Endodermal cell (in vitro differentiated cells): Measurements from ENCODE around the gene BMP6. TPM values are rescaled to one million over a fixed set of nuclear protein-coding genes. Genes with fewer than 3 reads are reported as not detected.

Experiments used
- DNase-seq: peaks from one replicate; pipeline ENCODE4 v3.0.0-alpha.2; 2017
- H3K27ac ChIP-seq: 2 replicates; pipeline ENCODE4 v1.5.1; 2013; ENCODE audit warnings: mild to moderate bottlenecking, low read depth, low read length, moderate library complexity
- H3K27me3 ChIP-seq: 2 replicates; pipeline ENCODE4 v1.6.1; 2013; ENCODE audit warnings: mild to moderate bottlenecking, low read length, moderate library complexity; ENCODE audit not compliant: insufficient read depth, control insufficient read depth, poor library complexity, severe bottlenecking
- H3K36me3 ChIP-seq: 2 replicates; pipeline ENCODE4 v1.7.0; 2013; ENCODE audit warnings: mild to moderate bottlenecking, low read length, moderate library complexity; ENCODE audit not compliant: control insufficient read depth, insufficient read depth
- H3K4me1 ChIP-seq: one replicate; pipeline ENCODE4 v1.7.0; 2013; ENCODE audit warnings: low read length; ENCODE audit not compliant: control insufficient read depth, insufficient read depth
- H3K4me3 ChIP-seq: 2 replicates; pipeline ENCODE4 v1.5.1; 2013; ENCODE audit warnings: mild to moderate bottlenecking, low read length, moderate library complexity
- H3K9ac ChIP-seq: 2 replicates; pipeline ENCODE4 v1.6.1; 2013; ENCODE audit warnings: mild to moderate bottlenecking, low read length, moderate library complexity; ENCODE audit not compliant: poor library complexity, severe bottlenecking; ENCODE audit errors: extremely low read depth
- H3K9me3 ChIP-seq: 2 replicates; pipeline ENCODE4 v1.6.1; 2013; ENCODE audit warnings: mild to moderate bottlenecking, low read length, moderate library complexity; ENCODE audit not compliant: control insufficient read depth
- H3K27ac Mint-ChIP-seq: 2 replicates; pipeline ENCODE4 v1.8.0; 2020; ENCODE audit warnings: mixed read lengths
- H3K27me3 Mint-ChIP-seq: 2 replicates; pipeline ENCODE4 v1.8.0; 2021; ENCODE audit warnings: mild to moderate bottlenecking, mixed read lengths; ENCODE audit not compliant: insufficient read depth
- H3K36me3 Mint-ChIP-seq: 2 replicates; pipeline ENCODE4 v1.8.0; 2020; ENCODE audit warnings: low read depth, mixed read lengths
- H3K4me1 Mint-ChIP-seq: 2 replicates; pipeline ENCODE4 v1.8.0; 2020; ENCODE audit warnings: mixed read lengths
- H3K4me3 Mint-ChIP-seq: 2 replicates; pipeline ENCODE4 v1.8.0; 2020; ENCODE audit warnings: mild to moderate bottlenecking, moderate library complexity, mixed read lengths
- H3K9me3 Mint-ChIP-seq: 2 replicates; pipeline ENCODE4 v1.8.0; 2020; ENCODE audit warnings: mild to moderate bottlenecking, mixed read lengths
- WGBS, 2 experiments: methylation state at CpG; one replicate each; pipeline versions ENCODE4 v1.1.5 to v1.1.7; 2013; ENCODE audit warnings: missing lambda C conversion rate in 2 of 2, mixed read lengths in 1 of 2; ENCODE audit not compliant: insufficient coverage in 1 of 2, insufficient read length in 1 of 2; 5-methylcytosine and 5-hydroxymethylcytosine counted together
- total RNA-seq, 2 donors: library from RNA; stranded (reverse); fragmentation: NEBNext Ultra II Directional in 1 of 2; extraction: Animal tissue kit (Norgen Biotek cat#: 25700) in 1 of 2; gene quantifications; 2 replicates in 1 of 2; 3 replicates in 1 of 2; pipeline ENCODE4 v1.2.1, GENCODE V29; 2021
- TF ChIP-seq, protein P1 (sequence below): fragments of 200-600 bp; sonication (generic); conservative IDR thresholded peaks from 2 replicates; pipeline ENCODE4 v1.5.0; 2021; ENCODE audit warnings: antibody characterized with exemption, mild to moderate bottlenecking

Gene BMP6
- total RNA-seq, 2 donors from 2014 or later, result 0.62 to 0.71 TPM

DNA sequence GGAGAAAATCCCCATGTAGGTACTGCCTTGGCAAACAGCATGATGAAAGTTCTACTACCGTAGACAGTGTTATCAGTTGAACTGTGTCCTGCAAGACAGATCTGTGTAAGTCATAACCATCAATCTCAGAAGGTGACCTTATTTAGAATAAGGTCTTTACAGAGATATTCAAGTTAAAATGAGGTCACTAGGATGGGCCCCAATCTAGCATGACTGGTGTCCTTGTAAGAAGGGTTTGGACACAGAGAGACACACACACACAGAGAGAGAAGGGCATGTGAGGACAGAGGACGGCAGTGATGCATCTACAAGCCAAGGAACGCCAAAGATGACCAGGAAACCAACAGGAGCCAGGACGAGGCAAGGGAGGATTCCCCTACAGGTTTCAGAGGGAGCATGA is 175.9 kb downstream of the BMP6 start:
- no peak overlapping the region for H3K27ac Mint-ChIP-seq
- Histone ChIP-seq H3K36me3 (peaks cover 59% of the 10 kb centered on the region), H3K27me3 (peaks cover 93% of the 10 kb centered on the region), H3K9ac (no peak overlapping the region), H3K4me1 (no peaks in the 10 kb centered on the region), H3K27ac (no peak overlapping the region), H3K9me3 (no peaks in the 10 kb centered on the region), H3K4me3 (no peak overlapping the region)
- no peaks in the 10 kb centered on the region for H3K9me3 Mint-ChIP-seq
- H3K27me3 Mint-ChIP-seq, result peaks cover 94% of the 10 kb centered on the region
- peaks cover 62% of the 10 kb centered on the region for H3K36me3 Mint-ChIP-seq
- no peak for DNase-seq
- no peak overlapping the region for H3K4me3 Mint-ChIP-seq
- no peaks in the 10 kb centered on the region for H3K4me1 Mint-ChIP-seq
- TF ChIP-seq, protein P1, sequence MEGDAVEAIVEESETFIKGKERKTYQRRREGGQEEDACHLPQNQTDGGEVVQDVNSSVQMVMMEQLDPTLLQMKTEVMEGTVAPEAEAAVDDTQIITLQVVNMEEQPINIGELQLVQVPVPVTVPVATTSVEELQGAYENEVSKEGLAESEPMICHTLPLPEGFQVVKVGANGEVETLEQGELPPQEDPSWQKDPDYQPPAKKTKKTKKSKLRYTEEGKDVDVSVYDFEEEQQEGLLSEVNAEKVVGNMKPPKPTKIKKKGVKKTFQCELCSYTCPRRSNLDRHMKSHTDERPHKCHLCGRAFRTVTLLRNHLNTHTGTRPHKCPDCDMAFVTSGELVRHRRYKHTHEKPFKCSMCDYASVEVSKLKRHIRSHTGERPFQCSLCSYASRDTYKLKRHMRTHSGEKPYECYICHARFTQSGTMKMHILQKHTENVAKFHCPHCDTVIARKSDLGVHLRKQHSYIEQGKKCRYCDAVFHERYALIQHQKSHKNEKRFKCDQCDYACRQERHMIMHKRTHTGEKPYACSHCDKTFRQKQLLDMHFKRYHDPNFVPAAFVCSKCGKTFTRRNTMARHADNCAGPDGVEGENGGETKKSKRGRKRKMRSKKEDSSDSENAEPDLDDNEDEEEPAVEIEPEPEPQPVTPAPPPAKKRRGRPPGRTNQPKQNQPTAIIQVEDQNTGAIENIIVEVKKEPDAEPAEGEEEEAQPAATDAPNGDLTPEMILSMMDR, result no peak
- WGBS, 2 experiments, result 90 to 94% methylated on average over 4 of the region's 4 CpGs

DNA sequence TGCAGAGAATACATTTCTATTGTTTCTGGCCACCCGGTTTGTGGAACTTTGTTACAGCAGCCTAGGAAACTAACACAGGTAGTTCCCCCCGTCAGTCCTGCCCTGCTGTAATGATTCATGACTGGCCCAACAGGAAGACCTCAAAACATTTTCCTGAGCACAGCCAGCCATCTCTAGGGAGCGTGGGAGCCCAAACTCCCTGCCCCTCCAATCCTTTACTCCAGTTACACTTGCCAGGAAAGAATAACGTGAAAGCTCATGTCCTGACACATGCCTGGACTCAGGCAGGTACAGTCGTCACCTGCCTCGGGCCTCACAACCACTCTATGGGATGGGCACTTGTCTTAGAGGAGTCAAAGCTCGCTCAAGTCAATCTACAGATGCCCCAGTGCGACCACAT is 176.3 kb downstream of the BMP6 start:
- Histone ChIP-seq H3K4me3 (no peak overlapping the region), H3K4me1 (no peaks in the 10 kb centered on the region), H3K27ac (no peak overlapping the region), H3K9ac (no peak overlapping the region), H3K36me3 (peaks cover 57% of the 10 kb centered on the region), H3K27me3 (peaks cover 93% of the 10 kb centered on the region), H3K9me3 (no peaks in the 10 kb centered on the region)
- H3K4me3 Mint-ChIP-seq, result no peak overlapping the region
- H3K27me3 Mint-ChIP-seq, result peaks cover 94% of the 10 kb centered on the region
- H3K4me1 Mint-ChIP-seq, result no peaks in the 10 kb centered on the region
- DNase-seq, result no peak
- H3K36me3 Mint-ChIP-seq, result peaks cover 62% of the 10 kb centered on the region
- TF ChIP-seq, protein P1, result no peak
- no peak overlapping the region for H3K27ac Mint-ChIP-seq
- 87 to 97% methylated on average over 4 to 8 of the region's 8 CpGs for WGBS, 2 experiments
- no peaks in the 10 kb centered on the region for H3K9me3 Mint-ChIP-seq

DNA sequence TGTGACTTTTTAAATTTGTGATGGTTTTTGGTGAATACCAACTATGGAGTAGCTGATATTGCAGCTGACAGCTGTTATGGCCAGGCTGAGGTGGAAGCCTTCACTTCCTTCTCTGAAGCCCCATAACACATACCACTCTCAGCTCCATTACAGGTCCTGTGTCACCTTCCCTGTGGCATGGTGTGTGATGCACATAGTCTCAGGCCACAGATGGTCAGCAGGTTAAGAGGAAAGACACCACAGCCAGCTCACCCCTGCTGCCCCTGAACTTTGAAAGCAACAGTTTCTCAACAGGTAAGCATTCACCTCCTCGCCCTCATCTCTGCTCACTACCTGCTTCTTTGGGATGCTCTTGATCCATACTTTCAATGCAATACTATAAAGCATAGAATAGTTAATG is 177.0 kb downstream of the BMP6 start:
- peaks cover 94% of the 10 kb centered on the region for H3K27me3 Mint-ChIP-seq
- Histone ChIP-seq H3K4me1 (no peaks in the 10 kb centered on the region), H3K27ac (no peak overlapping the region), H3K27me3 (peaks cover 93% of the 10 kb centered on the region), H3K36me3 (peaks cover 51% of the 10 kb centered on the region), H3K4me3 (no peak overlapping the region), H3K9me3 (no peaks in the 10 kb centered on the region), H3K9ac (no peak overlapping the region)
- no peak overlapping the region for H3K4me3 Mint-ChIP-seq
- no peak overlapping the region for H3K27ac Mint-ChIP-seq
- TF ChIP-seq, protein P1, result no peak
- 100% methylated on average over 1 of the region's 1 CpG; no CpG with 5 or more reads in 1 of the 2 experiments for WGBS, 2 experiments
- H3K4me1 Mint-ChIP-seq, result no peaks in the 10 kb centered on the region
- H3K9me3 Mint-ChIP-seq, result no peaks in the 10 kb centered on the region
- no peak for DNase-seq
- H3K36me3 Mint-ChIP-seq, result peaks cover 56% of the 10 kb centered on the region
